Activated T-cell treated with anti-CD3 and anti-CD28 coated beads, Interleukin-2, amount 50 U/mL, for 4 hours (primary cell): ENCODE results near the gene MRPL32. TPM values are rescaled to one million over a fixed set of nuclear protein-coding genes. Genes with fewer than 3 reads are reported as not detected.

Experiments used
- ATAC-seq, 2 donors: fragments of 200-7000 bp; cut with Tn5 transposase; one replicate each; pipeline ENCODE4 v1.10.0; 2021
- DNase-seq: peaks from one replicate; pipeline ENCODE4 v3.0.0-alpha.2; 2020
- H3K27me3 Mint-ChIP-seq: one replicate; pipeline ENCODE4 v1.8.0; 2021; ENCODE audit warnings: low read depth, mixed read lengths
- H3K36me3 Mint-ChIP-seq: one replicate; pipeline ENCODE4 v1.8.0; 2022; ENCODE audit warnings: mixed read lengths; ENCODE audit not compliant: insufficient read depth
- H3K4me1 Mint-ChIP-seq: one replicate; pipeline ENCODE4 v1.8.0; 2021; ENCODE audit warnings: low read depth, mixed read lengths
- H3K4me3 Mint-ChIP-seq: one replicate; pipeline ENCODE4 v1.8.0; 2021; ENCODE audit warnings: mild to moderate bottlenecking, moderate library complexity, mixed read lengths
- H3K9me3 Mint-ChIP-seq: one replicate; pipeline ENCODE4 v1.8.0; 2021; ENCODE audit warnings: mixed read lengths
- total RNA-seq, 3 donors: library from RNA; stranded (reverse); gene quantifications; one replicate each; pipeline ENCODE4 v1.2.1, GENCODE V29; 2021

The MRPL32 gene
- total RNA-seq, 3 donors from 2014 or later = 91.2 to 119 (median 106) TPM

DNA sequence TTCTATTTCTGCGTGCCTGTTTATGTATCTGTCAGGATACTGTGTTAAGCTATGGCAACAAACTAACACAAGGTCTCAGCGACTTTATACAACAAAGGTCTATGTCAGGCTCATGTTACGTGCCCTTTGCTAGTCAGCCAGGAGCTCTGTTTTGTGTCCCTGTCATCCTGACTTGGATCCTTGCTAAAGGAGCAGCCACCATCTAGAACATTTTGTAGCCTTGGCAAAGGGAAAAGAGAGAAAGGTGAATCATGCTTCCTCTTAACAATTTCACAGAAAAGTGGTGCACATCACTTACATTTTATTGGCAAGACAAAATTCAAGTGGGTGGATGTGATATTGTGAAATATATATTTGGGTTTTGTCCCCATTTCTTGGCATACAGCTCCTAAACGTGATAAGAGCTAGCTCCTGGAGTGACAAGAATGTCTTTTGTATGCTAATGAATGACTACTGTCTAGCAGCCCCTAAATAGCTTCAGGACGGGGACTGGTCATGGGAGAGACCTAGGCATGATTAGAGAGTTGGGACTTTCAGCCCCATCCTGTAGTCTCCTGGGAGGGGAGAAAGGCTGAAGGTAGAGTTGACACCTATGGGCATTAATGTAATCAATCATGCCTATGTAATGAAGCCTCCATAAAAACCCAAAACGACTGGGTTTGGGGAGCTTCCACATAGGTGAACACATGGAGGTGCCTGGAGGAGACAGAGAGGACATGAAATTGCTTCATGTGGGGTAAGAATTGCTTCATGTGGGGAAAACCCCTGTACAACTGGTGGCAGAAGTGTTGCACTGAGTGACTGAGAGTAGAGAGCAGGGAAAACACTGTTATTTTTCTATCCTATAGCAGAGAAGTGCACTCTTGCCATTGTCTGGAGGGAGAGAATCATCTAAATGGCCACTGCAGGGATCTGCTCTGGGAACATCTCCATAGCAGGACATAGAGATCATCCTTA is 33.0 kb downstream of the MRPL32 start:
- Mint-ChIP-seq H3K4me1 (no peaks in the 10 kb centered on the region), H3K9me3 (no peaks in the 10 kb centered on the region), H3K36me3 (no peaks in the 10 kb centered on the region), H3K27me3 (peaks cover 17% of the 10 kb centered on the region), H3K4me3 (no peak overlapping the region)
- ATAC-seq (peak in 1 of 2 donors; percentile 54), DNase-seq (no peak)

DNA sequence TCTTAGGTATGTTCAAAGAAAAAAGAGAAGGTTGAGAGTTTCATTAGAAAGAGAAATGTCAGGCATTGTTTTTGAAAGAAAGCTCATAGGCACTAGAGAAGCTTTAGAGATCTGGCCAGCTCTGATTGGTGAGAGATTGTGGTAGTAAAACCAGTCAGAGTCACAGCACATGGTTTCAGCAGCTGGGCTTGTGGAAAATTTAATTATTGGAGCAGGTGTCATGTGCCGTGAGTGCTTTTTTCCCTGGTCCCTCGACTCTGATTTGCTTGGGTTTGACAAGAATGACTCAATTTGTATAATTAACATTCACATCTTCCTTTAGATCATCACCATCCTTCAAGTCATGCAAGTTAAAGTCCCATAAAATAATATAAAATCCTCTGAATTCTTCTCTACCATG is 35.2 kb downstream of the MRPL32 start:
- no peak for DNase-seq
- H3K4me3 Mint-ChIP-seq = no peak overlapping the region
- peaks cover 12% of the 10 kb centered on the region for H3K27me3 Mint-ChIP-seq
- no peaks in the 10 kb centered on the region for H3K4me1 Mint-ChIP-seq
- no peaks in the 10 kb centered on the region for H3K9me3 Mint-ChIP-seq
- no peak for ATAC-seq
- H3K36me3 Mint-ChIP-seq = no peaks in the 10 kb centered on the region

DNA sequence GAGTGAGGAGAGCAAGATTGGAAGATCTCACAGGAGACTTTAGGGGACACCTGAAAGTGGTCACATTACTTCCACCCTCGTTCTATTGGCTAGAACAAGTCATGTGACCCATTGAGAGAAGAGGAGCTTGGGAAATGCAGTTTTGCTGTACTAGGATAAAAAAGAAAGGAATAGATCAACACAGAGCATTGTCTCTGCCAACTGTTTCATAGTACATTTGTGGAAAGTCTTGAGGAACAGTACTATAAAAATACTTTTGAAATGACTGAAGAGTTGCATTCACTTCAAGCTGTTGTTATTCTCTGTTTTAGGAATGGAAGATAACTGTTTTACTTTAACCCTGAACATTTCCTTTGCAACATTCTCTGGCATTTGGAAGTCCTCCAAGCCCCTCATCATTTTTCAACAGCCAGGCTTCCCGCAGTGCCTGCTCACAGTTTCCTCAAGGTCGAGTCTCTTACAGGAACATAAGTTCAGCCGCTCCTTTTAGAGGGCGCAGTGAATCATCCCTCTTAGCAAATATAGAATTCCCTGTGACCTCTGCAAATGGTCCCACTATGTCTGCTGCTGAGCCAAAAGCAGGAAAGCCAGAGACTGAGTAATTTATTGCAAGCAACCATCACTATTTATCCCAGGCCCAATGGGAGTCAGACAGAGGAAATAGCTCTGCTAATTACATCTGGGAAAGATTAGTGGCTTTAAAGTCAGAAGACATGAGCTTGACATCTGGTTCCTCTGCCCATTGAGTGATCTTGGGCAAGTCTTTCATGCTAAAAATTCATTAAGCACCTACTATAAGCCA is 40.7 kb downstream of the MRPL32 start:
- ATAC-seq = no peak
- Mint-ChIP-seq H3K4me1 (no peaks in the 10 kb centered on the region), H3K27me3 (peaks cover 11% of the 10 kb centered on the region), H3K4me3 (no peak overlapping the region), H3K36me3 (no peaks in the 10 kb centered on the region), H3K9me3 (no peaks in the 10 kb centered on the region)
- no peak for DNase-seq

DNA sequence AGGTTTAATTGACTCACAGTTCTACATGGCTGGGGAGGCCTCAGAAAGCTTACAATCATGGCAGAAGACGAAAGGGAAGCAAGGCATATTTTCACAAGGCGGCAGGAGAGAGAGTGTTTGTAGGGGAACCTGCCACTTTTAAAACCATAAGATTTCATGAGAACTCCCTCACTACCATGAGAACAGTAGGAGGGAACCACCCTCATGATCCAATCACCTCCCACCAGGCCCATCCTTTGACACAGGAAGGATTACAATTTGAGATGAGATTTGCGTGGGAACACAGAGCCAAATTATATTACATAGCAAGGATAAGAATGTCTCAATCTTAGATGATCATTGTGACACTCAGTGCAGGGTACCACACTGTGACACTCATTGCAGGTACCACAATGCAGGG is 44.2 kb downstream of the MRPL32 start:
- H3K36me3 Mint-ChIP-seq = no peaks in the 10 kb centered on the region
- no peak for ATAC-seq

DNA sequence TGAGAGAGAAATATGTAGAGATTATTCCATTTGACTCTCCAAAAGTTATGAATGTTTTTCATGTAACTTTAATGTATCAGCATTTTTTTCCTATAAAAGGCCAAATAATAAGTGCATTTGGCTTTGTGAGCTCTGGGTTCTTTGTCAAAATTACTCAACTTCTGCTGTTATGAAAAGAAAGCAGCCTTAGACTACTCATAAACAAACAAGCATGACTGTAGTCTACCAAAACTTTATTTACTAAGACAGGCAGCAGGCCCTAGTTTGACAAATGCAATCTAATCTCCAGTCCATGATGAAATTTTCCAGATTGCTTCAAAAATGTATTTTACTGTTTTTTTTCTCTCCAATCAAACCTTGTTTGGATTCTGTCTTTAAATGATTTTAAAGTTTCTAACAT is 46.3 kb downstream of the MRPL32 start:
- H3K4me3 Mint-ChIP-seq = no peak overlapping the region
- DNase-seq = no peak
- H3K4me1 Mint-ChIP-seq = no peaks in the 10 kb centered on the region
- ATAC-seq = no peak
- H3K36me3 Mint-ChIP-seq = no peaks in the 10 kb centered on the region
- H3K27me3 Mint-ChIP-seq = peaks cover 11% of the 10 kb centered on the region
- H3K9me3 Mint-ChIP-seq = no peaks in the 10 kb centered on the region

More for the DNA sequence above, 44.2 kb downstream of the MRPL32 start:
- Mint-ChIP-seq H3K4me1 (no peaks in the 10 kb centered on the region), H3K9me3 (no peaks in the 10 kb centered on the region), H3K4me3 (no peak overlapping the region), H3K27me3 (peaks cover 11% of the 10 kb centered on the region)
- DNase-seq = no peak

DNA sequence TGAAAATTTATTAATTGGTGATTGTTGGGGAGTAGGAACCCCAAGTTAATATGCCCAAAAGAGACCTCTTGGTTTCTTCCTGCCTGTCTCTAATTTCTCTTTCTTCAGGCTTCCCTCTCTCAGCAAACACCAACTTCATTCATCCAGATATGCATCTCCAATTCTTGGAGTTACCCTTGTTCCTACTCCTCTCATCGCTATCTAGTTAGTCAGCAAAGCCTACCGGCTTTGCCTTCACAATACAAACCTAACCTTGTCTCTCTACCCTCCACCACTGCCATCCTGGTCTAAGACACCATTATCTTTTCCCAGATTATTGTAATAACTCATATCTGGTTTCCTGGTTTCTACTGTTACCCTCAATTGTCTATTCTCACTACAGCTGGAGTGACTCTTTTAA is 47.9 kb downstream of the MRPL32 start:
- ATAC-seq (no peak), DNase-seq (no peak)
- Mint-ChIP-seq H3K36me3 (no peaks in the 10 kb centered on the region), H3K4me1 (no peaks in the 10 kb centered on the region), H3K4me3 (no peak overlapping the region), H3K27me3 (peaks cover 11% of the 10 kb centered on the region), H3K9me3 (peaks cover 4% of the 10 kb centered on the region)

DNA sequence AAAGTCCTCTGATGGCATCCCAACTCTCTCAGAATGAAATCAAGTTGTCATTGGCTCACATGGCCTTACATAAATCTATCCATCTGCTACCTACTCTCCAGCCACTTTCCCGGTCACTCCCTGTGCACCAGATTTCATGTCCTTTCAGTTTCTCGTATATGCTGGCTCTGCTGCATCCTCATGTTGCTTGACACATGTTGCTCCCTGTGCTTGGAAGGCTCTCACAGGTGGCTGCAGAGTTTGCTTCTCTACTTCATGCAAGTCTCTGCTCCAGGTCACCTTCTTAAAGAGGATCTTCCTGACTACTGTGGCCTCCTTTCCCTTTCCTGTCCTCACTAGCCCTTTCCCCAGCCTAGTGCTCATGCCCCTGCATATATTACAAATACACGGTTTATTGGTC is 48.3 kb downstream of the MRPL32 start:
- Mint-ChIP-seq H3K4me3 (no peak overlapping the region), H3K9me3 (peaks cover 4% of the 10 kb centered on the region), H3K36me3 (no peaks in the 10 kb centered on the region), H3K4me1 (no peaks in the 10 kb centered on the region), H3K27me3 (peaks cover 11% of the 10 kb centered on the region)
- no peak for DNase-seq
- no peak for ATAC-seq

DNA sequence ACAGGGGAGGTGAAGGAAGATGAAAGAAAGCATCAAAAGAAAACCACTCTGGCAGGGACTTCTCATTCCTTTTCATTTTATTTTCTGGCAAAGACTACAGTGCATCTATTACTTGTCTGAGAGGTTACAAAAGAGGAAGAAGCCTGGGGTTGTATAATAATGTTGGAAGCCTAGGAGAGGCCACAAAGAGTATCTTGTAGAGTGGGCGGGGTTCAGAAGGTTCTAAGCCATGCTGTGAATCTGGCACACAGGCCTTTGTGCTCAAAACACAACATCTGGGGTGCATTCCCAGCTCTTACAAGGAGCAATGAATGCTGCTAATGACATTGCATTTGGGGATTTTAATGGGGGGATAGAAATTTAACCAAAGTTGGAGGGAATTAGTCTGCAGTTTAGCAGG is 49.4 kb downstream of the MRPL32 start:
- no peaks in the 10 kb centered on the region for H3K36me3 Mint-ChIP-seq

DNA sequence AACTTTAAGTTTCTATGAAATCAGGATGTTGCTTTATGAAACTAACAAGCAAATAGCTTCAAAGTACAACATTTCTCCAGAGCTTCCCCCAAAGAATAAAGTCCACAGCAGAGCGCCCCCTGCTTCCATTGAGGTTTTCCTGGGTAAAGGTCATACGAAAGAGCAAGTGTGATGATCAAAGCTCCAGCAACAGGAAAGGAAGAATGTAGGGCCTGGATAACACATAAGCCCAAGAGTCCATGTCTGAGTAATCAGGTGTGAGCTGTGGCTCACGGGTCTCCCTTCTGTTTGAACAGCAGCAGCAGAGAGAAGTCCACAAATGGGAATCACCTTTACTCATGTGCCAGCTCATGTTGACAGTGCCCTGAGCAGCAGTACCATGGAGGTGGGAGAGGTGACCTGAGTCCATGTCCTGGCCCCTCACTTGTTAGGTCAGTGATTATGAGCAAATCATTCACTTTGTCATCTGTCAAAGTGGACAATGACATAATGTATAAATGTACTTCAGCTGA is 50.5 kb downstream of the MRPL32 start:
- DNase-seq (no peak), ATAC-seq (no peak)
- Mint-ChIP-seq H3K4me3 (no peak overlapping the region), H3K9me3 (peaks cover 4% of the 10 kb centered on the region), H3K27me3 (peaks cover 12% of the 10 kb centered on the region), H3K4me1 (no peaks in the 10 kb centered on the region), H3K36me3 (no peaks in the 10 kb centered on the region)

More for the DNA sequence above, 49.4 kb downstream of the MRPL32 start:
- no peak for ATAC-seq
- Mint-ChIP-seq H3K9me3 (peaks cover 4% of the 10 kb centered on the region), H3K4me3 (no peak overlapping the region), H3K4me1 (no peaks in the 10 kb centered on the region), H3K27me3 (peaks cover 13% of the 10 kb centered on the region)
- no peak for DNase-seq

DNA sequence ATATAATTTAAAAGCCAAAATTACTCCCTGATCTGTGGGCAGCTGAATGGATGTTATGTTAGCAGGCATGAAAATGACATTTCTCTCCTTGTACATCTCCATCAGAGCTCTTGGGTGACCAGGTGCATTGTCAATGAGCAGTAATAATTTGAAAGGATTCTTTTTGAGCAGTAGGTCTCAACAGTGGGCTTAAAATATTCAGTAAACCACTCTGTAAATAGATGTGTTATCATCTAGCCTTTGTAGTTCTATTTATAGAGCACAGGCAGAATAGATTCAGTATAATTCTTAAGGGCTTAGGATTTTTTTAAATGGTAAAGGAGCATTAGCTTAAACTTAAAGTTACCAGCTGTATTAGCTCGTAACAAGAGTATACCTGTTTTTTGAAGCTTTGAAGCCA is 52.0 kb downstream of the MRPL32 start:
- ATAC-seq = no peak
- DNase-seq = no peak
- Mint-ChIP-seq H3K36me3 (no peaks in the 10 kb centered on the region), H3K4me1 (no peaks in the 10 kb centered on the region), H3K27me3 (peaks cover 11% of the 10 kb centered on the region), H3K9me3 (peaks cover 4% of the 10 kb centered on the region), H3K4me3 (no peak overlapping the region)

DNA sequence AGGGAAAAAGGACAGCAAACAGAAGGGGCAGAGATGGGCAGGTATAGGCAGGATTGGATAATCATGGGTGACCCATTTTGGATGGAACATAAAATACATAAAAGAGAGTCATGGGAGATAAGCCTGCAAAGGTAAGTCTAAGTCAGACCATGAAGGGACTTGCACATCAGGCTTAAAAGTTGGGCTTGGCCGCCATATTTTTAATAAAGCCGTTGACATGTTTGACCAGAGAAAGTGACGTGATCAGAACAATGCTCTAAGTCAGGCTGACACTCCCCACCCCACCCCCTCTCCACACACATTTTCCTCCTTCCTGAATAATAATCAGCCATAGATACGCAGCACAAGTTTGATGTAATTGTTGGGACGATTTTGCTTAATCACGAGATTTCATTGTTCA is 54.0 kb downstream of the MRPL32 start:
- no peak for ATAC-seq
- Mint-ChIP-seq H3K4me1 (no peaks in the 10 kb centered on the region), H3K27me3 (peaks cover 13% of the 10 kb centered on the region), H3K4me3 (no peak overlapping the region), H3K36me3 (no peaks in the 10 kb centered on the region), H3K9me3 (peaks cover 4% of the 10 kb centered on the region)
- DNase-seq = no peak

DNA sequence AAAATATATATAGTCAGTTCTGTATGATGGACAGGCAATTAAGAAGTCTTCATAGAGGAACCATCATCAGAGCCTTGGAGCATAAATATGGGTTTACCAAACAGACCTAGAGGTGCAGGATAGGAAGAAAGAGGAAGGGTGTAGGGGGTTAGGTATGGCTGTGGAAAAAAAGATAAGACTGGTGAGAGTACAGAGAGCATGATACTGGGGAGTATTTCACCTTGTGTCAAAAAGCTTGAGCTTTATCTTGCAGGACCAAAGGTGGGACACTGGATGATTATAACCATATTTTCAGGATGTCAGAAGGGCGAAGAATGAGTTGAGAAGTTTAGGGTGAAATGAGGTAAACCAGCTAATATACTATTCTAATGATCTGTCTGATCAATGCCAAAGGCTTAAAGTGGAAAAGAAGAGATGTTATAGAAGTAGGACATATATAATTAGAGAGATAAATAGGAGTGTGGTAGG is 54.6 kb downstream of the MRPL32 start:
- DNase-seq (no peak), ATAC-seq (no peak)
- Mint-ChIP-seq H3K4me1 (no peaks in the 10 kb centered on the region), H3K36me3 (no peaks in the 10 kb centered on the region), H3K27me3 (peaks cover 13% of the 10 kb centered on the region), H3K9me3 (peaks cover 4% of the 10 kb centered on the region), H3K4me3 (no peak overlapping the region)
